Heart left ventricle (tissue), 13 donors: Measurements from ENCODE around the gene KCNAB1.

Experiments used
- CTCF ChIP-seq, 12 donors: fragments of 200-600 bp; sonication (generic) in 4 of 12; IDR thresholded peaks; one replicate each; pipeline versions ENCODE4 v1.5.0 to v1.8.0; 2018 to 2022; ENCODE audit warnings: antibody characterized with exemption in 12 of 12, mild to moderate bottlenecking in 5 of 12
- POLR2A ChIP-seq, 2 donors: fragments of 450-650 bp; IDR thresholded peaks; one replicate each; pipeline ENCODE4 v1.6.1; 2017; ENCODE audit warnings: antibody characterized with exemption in 2 of 2, mild to moderate bottlenecking in 2 of 2, moderate library complexity in 2 of 2
- donor health status: ischemic (EF 13 %, LVEDD 7.1; RV severe dilation, severe dysfunction).
- donor health status: DM: no; HTN: yes; CAD: no.
- donor health status: DM: no; HTN: no; CAD: no.
- donor health status: ischemic (EF 25% LVEDD 6.9; RV normal size, moderate dysfunction).
- donor health status: ischemic (EF 25% LVEDD 5.7; RV mildly dilated, moderate dysfunction).
- donor health status: ischemic (EF 35%, LVEDD 5.7; RV mildly dilated, moderate dysfunction).
- donor health status: nonischemic (EF 11% LVEDD 7.7; RV severe dilation, severe dysfunction).
- donor health status: DM: yes; HTN: yes; CAD: no.
- donor health status: PGD.
- donor health status: ischemic (EF 29% LVEDD 5.4; RV normal size, mild dysfunction).
- donor health status: nonischemic (EF 23%, LVEDD 6.1; RV moderate dilation, normal function).

DNA sequence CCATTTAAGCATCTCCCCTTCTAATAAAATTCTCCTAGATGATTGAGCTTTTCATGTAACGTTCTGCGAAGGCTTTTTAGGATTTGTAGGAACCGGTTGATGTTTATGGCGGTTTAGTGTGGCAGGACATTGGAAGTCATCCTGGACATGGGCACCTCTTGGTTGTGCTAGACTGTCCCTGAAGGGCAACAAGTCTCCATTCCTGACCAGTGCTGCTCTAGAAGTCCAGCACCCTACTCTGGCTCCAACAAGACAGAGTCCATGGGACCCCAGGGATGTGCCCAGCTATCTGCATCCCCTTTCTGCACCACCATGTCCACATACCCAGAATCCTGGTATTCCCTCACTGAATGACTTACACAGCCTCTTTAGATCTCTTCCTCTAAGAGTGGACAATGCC lies 46.4 kb downstream of the KCNAB1 start:
- TF ChIP-seq CTCF (IDR thresholded peaks at IDR 0.05) (no peak), POLR2A (IDR thresholded peaks at IDR 0.05) (no peak)
